22Rv1 (cell line): ENCODE measurements around the gene BCL3.
A peak's percentile ranks its signal among the peaks of the same experiment; 100 is the strongest.

Source experiments
- H3K27ac ChIP-seq: fragments of 450-650 bp; 2 replicates; pipeline ENCODE4 v1.5.1; 2017
- CTCF ChIP-seq: fragments of 450-650 bp; IDR thresholded peaks from 2 replicates; pipeline ENCODE4 v1.5.1; 2017; ENCODE audit warnings: mild to moderate bottlenecking
- ZFX ChIP-seq: fragments of 450-650 bp; IDR thresholded peaks from 2 replicates; pipeline ENCODE4 v1.6.1; 2017; ENCODE audit warnings: antibody characterized with exemption, borderline replicate concordance

The BCL3 gene

GRCh38 chr19:44792281-44792680, 43.8 kb downstream of the BCL3 start:
- TF ChIP-seq ZFX (no peak), CTCF (no peak)
- H3K27ac ChIP-seq: no peak overlapping the region

GRCh38 chr19:44794610-44795009, 46.1 kb downstream of the BCL3 start:
- TF ChIP-seq CTCF (no peak), ZFX (no peak)
- H3K27ac ChIP-seq: no peak overlapping the region

GRCh38 chr19:44795398-44795987, 47.0 kb downstream of the BCL3 start:
- H3K27ac ChIP-seq: peak overlapping the region; percentile 81
- no peak for TF ChIP-seq ZFX
- TF ChIP-seq CTCF: no peak

GRCh38 chr19:44796701-44797115, 48.2 kb downstream of the BCL3 start:
- peak overlapping the region; percentile 81 for H3K27ac ChIP-seq
- TF ChIP-seq CTCF (no peak), ZFX (no peak)

GRCh38 chr19:44799627-44800346, 51.3 kb downstream of the BCL3 start:
- TF ChIP-seq ZFX (no peak), CTCF (no peak)
- peak overlapping the region; percentile 81; the same call in 1 of the 2 replicates for H3K27ac ChIP-seq

- TF ChIP-seq CTCF (peak; percentile 82), ZFX (no peak)
- no peak overlapping the region for H3K27ac ChIP-seq
These were observed 52.0 kb downstream of the BCL3 start for GRCh38 chr19:44800461-44800860.
